Upper lobe of right lung (tissue), 1 donor: ENCODE measurements around the gene SOAT1. TPM values are rescaled to one million over a fixed set of nuclear protein-coding genes. Genes with fewer than 3 reads are reported as not detected.

Experiments
- ATAC-seq: fragments of 200-7000 bp; cut with Tn5 transposase; one replicate; pipeline ENCODE4 v1.9.1; 2020; ENCODE audit warnings: mild to moderate bottlenecking, moderate library complexity
- DNase-seq: peaks from one replicate; pipeline ENCODE4 v3.0.0-alpha.2; 2020
- H3K27ac ChIP-seq: fragments of 200-600 bp; one replicate; pipeline ENCODE4 v1.8.0; 2022
- H3K27me3 ChIP-seq: fragments of 200-600 bp; one replicate; pipeline ENCODE4 v1.8.0; 2022; ENCODE audit warnings: mild to moderate bottlenecking
- H3K36me3 ChIP-seq: fragments of 200-600 bp; one replicate; pipeline ENCODE4 v1.8.0; 2022
- H3K4me1 ChIP-seq: fragments of 200-600 bp; one replicate; pipeline ENCODE4 v1.8.0; 2022
- H3K4me3 ChIP-seq: fragments of 200-600 bp; one replicate; pipeline ENCODE4 v1.8.0; 2022; ENCODE audit warnings: mild to moderate bottlenecking
- H3K9me3 ChIP-seq: fragments of 200-600 bp; one replicate; pipeline ENCODE4 v1.8.0; 2022
- CTCF ChIP-seq: fragments of 200-600 bp; IDR thresholded peaks from one replicate; pipeline ENCODE4 v1.8.0; 2022; ENCODE audit warnings: antibody characterized with exemption
- intact Hi-C: fragments of 100-400 bp; cut with DNase I; formaldehyde crosslinking; loops from one replicate; pipeline ENCODE4 v1.11.0; 2022
- total RNA-seq: library from RNA; stranded (reverse); fragmentation: NEBNext Ultra II Directional; extraction: Animal tissue kit (Norgen Biotek cat#: 25700); gene quantifications from one replicate; pipeline ENCODE4 v1.2.1, GENCODE V29; 2021
- donor health status: DM: no; HTN: yes; CAD: no; lungs with severe emphysema.

The SOAT1 gene
- total RNA-seq, 1 donor from 2014 or later: 116 TPM

- H3K4me1 ChIP-seq: peaks cover 26% of the 10 kb centered on the region
- ATAC-seq (peak; percentile 1), DNase-seq (no peak)
- intact Hi-C loops: no loop called here
- no peak overlapping the region for H3K27ac ChIP-seq
- H3K27me3 ChIP-seq: no peaks in the 10 kb centered on the region
- TF ChIP-seq CTCF: no peak
- no peaks in the 10 kb centered on the region for H3K9me3 ChIP-seq
- H3K36me3 ChIP-seq: no peaks in the 10 kb centered on the region
- no peak overlapping the region for H3K4me3 ChIP-seq
Measured at GRCh38 chr1:179297105-179297378, 3.4 kb downstream of the SOAT1 start.

GRCh38 chr1:179298952-179299351, 5.4 kb downstream of the SOAT1 start:
- TF ChIP-seq CTCF: no peak
- Histone ChIP-seq H3K27ac (no peak overlapping the region), H3K27me3 (no peaks in the 10 kb centered on the region), H3K36me3 (peaks cover 18% of the 10 kb centered on the region), H3K4me3 (no peak overlapping the region), H3K4me1 (peaks cover 18% of the 10 kb centered on the region), H3K9me3 (no peaks in the 10 kb centered on the region)
- intact Hi-C loops: no loop called here
- no peak for DNase-seq
- peak; percentile 30 for ATAC-seq

GRCh38 chr1:179300112-179300511, 6.5 kb downstream of the SOAT1 start:
- H3K4me3 ChIP-seq: no peak overlapping the region
- H3K27me3 ChIP-seq: no peaks in the 10 kb centered on the region
- no peak for DNase-seq
- no peak for TF ChIP-seq CTCF
- H3K9me3 ChIP-seq: no peaks in the 10 kb centered on the region
- intact Hi-C loops: no loop called here
- H3K36me3 ChIP-seq: peaks cover 25% of the 10 kb centered on the region
- H3K4me1 ChIP-seq: peaks cover 10% of the 10 kb centered on the region
- ATAC-seq: no peak
- H3K27ac ChIP-seq: no peak overlapping the region

- H3K9me3 ChIP-seq: no peaks in the 10 kb centered on the region
- ATAC-seq: no peak
- intact Hi-C loops: no loop called here
- DNase-seq: no peak
- peaks cover 35% of the 10 kb centered on the region for H3K36me3 ChIP-seq
- H3K27ac ChIP-seq: no peak overlapping the region
- H3K4me3 ChIP-seq: no peak overlapping the region
- TF ChIP-seq CTCF: no peak
- H3K27me3 ChIP-seq: no peaks in the 10 kb centered on the region
- peaks cover 6% of the 10 kb centered on the region for H3K4me1 ChIP-seq
Measured at GRCh38 chr1:179302070-179302469, 8.5 kb downstream of the SOAT1 start.

- H3K9me3 ChIP-seq: no peaks in the 10 kb centered on the region
- DNase-seq (no peak), ATAC-seq (no peak)
- peaks cover 45% of the 10 kb centered on the region for H3K36me3 ChIP-seq
- H3K27me3 ChIP-seq: no peaks in the 10 kb centered on the region
- intact Hi-C loops: no loop called here
- no peak overlapping the region for H3K4me3 ChIP-seq
- peaks cover 6% of the 10 kb centered on the region for H3K4me1 ChIP-seq
- no peak overlapping the region for H3K27ac ChIP-seq
- TF ChIP-seq CTCF: no peak
Measured at GRCh38 chr1:179303200-179303785, 9.7 kb downstream of the SOAT1 start.

GRCh38 chr1:179305450-179305849, 11.9 kb downstream of the SOAT1 start:
- H3K27ac ChIP-seq: no peak overlapping the region
- TF ChIP-seq CTCF: no peak
- H3K4me1 ChIP-seq: no peaks in the 10 kb centered on the region
- H3K27me3 ChIP-seq: no peaks in the 10 kb centered on the region
- H3K36me3 ChIP-seq: peaks cover 45% of the 10 kb centered on the region
- no peak for DNase-seq
- intact Hi-C loops: no loop called here
- ATAC-seq: no peak
- H3K9me3 ChIP-seq: no peaks in the 10 kb centered on the region
- no peak overlapping the region for H3K4me3 ChIP-seq
